HCT116 (cell line): ENCODE data around the gene ZNF358. TPM values are rescaled to one million over a fixed set of nuclear protein-coding genes. Genes with fewer than 3 reads are reported as not detected.

ENCODE experiments used
- CEBPB ChIP-seq: IDR thresholded peaks from 2 replicates; pipeline ENCODE4 v1.6.1; 2012; ENCODE audit warnings: low read depth
- POLR2A ChIP-seq: IDR thresholded peaks from 2 replicates; pipeline ENCODE4 v1.7.0; 2011; ENCODE audit warnings: borderline replicate concordance; ENCODE audit not compliant: insufficient read depth, insufficient read length; ENCODE audit errors: extremely low read depth
- POLR2AphosphoS5 ChIP-seq: IDR thresholded peaks from 2 replicates; pipeline ENCODE4 v1.6.1; 2011; ENCODE audit warnings: mild to moderate bottlenecking, low read depth, low read length, moderate library complexity
- REST ChIP-seq: IDR thresholded peaks from 2 replicates; pipeline ENCODE4 v1.6.1; 2012; ENCODE audit warnings: low read depth
- YY1 ChIP-seq: IDR thresholded peaks from 2 replicates; pipeline ENCODE4 v1.6.1; 2011; ENCODE audit warnings: low read length, low read depth, moderate library complexity, mild to moderate bottlenecking; ENCODE audit not compliant: insufficient replicate concordance; ENCODE audit errors: extremely low read depth
- ZBTB33 ChIP-seq: IDR thresholded peaks from 2 replicates; pipeline ENCODE4 v1.6.1; 2011; ENCODE audit warnings: mild to moderate bottlenecking, low read length, moderate library complexity; ENCODE audit not compliant: insufficient replicate concordance; ENCODE audit errors: extremely low read depth
- ZNF274 ChIP-seq: fragments of 200-500 bp; sonication (Bioruptor generic); IDR thresholded peaks from 2 replicates; pipeline ENCODE4 v1.6.1; 2014; ENCODE audit warnings: mild to moderate bottlenecking, low read depth, low read length, inconsistent platforms
- total RNA-seq: library from RNA; stranded (reverse); gene quantifications from one replicate; pipeline ENCODE4 v1.2.1, GENCODE V29; 2021; ENCODE audit not compliant: unreplicated experiment

ZNF358 gene
- total RNA-seq, 1 experiment from 2014 or later, result 20.7 TPM

DNA sequence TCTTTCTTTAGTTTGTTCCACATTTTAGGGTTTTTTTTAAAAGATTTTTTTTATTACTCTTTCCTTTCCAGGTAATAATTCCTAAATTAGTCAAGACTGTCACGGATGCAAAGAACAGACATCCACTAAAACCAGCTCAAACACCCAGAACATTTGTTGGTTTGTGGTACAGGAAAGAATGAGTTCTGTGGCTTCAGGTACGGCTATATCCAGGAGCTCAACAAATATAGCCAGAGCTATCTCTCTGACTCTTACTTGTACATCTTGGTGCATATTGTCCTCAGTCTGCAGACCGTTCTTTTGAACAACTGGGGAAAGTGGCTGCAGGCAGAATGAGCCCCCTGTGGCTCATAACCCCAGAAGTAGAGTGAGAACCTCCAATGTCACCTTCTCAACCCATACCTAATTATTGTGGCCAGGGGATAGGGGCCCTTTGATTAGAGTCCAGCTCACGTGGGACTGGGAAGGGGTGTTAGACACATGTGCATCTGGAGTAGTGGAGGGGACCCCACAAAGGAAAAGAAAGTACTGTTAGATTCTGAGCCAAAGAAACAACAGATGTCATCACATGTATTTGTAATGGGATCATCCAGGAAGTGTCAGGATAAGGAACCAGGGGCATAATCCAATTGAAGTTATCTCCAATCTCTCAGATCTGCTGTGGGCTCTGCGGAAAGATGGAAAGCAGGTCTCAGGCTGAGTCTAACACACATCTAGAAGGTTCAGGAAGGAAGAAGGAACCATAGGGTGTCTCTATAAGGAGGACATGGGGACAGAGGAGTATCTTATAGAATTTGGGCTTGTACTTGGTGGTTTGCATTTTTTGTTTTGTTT lies 1.9 kb upstream of the ZNF358 start (continued):
- TF ChIP-seq REST (no peak), POLR2AphosphoS5 (no peak), ZNF274 (no peak), CEBPB (no peak), POLR2A (no peak), ZBTB33 (no peak), YY1 (no peak)
- TF ChIP-seq, all 23 proteins: peak for 0
